Measurements from ENCODE around the gene SEZ6. TPM values are rescaled to one million over a fixed set of nuclear protein-coding genes. Genes with fewer than 3 reads are reported as not detected.

Gene SEZ6
- total and polyA plus RNA-seq, 10 of the 15 experiments (the other 5 are each of a cell fraction or from before 2014, with no cell fraction given) = 0.05 to 0.87 (median 0.17) TPM; not detected in 4

DNA sequence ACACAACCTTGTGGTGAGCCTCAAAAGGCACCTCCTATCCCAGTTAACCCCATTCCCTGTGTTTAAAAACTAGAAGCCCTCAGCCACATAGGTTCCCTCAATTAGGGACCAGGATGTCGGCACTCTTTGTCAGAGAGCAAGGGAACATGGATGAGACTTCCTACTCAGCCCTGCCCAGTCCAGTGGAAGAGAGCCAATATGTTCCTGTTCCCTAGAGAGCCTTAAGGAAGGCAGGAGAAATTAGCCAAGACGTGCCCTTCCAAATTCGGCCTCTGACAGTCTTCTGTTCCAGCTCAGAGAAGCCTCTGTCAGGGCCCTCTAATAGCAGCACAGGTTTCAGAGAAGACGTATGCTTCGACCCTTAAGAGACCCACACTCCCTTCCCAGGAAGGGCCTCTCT, 88.4 kb downstream of the SEZ6 start (continued):
- TF ChIP-seq, protein P1, sequence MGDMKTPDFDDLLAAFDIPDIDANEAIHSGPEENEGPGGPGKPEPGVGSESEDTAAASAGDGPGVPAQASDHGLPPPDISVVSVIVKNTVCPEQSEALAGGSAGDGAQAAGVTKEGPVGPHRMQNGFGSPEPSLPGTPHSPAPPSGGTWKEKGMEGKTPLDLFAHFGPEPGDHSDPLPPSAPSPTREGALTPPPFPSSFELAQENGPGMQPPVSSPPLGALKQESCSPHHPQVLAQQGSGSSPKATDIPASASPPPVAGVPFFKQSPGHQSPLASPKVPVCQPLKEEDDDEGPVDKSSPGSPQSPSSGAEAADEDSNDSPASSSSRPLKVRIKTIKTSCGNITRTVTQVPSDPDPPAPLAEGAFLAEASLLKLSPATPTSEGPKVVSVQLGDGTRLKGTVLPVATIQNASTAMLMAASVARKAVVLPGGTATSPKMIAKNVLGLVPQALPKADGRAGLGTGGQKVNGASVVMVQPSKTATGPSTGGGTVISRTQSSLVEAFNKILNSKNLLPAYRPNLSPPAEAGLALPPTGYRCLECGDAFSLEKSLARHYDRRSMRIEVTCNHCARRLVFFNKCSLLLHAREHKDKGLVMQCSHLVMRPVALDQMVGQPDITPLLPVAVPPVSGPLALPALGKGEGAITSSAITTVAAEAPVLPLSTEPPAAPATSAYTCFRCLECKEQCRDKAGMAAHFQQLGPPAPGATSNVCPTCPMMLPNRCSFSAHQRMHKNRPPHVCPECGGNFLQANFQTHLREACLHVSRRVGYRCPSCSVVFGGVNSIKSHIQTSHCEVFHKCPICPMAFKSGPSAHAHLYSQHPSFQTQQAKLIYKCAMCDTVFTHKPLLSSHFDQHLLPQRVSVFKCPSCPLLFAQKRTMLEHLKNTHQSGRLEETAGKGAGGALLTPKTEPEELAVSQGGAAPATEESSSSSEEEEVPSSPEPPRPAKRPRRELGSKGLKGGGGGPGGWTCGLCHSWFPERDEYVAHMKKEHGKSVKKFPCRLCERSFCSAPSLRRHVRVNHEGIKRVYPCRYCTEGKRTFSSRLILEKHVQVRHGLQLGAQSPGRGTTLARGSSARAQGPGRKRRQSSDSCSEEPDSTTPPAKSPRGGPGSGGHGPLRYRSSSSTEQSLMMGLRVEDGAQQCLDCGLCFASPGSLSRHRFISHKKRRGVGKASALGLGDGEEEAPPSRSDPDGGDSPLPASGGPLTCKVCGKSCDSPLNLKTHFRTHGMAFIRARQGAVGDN (IDR thresholded peaks at IDR 0.05) = no peak
- TF ChIP-seq, protein P2, sequence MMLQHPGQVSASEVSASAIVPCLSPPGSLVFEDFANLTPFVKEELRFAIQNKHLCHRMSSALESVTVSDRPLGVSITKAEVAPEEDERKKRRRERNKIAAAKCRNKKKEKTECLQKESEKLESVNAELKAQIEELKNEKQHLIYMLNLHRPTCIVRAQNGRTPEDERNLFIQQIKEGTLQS (IDR thresholded peaks at IDR 0.05; ENCODE audit: borderline replicate concordance, extremely low read depth, low read depth, low read length) = no peak

DNA sequence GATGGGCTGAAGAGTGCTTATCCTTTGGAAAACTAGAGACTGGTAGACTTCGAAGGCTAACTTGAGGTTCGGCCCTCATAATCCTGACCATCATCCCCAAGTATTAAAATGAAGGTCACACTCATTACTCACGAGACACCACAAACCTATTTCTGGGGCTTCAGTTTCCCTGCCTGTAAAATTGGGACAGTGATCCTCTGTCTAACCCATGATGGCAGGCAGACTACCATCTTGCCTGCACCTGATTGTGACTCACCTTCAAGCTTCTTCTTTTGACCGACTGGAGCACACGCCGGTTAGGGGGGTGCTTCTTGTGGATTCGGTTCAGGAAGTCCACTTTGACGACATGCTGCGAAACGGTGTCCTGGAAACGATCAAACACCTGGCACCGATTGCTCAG, 88.8 kb downstream of the SEZ6 start:
- Histone ChIP-seq H3K27ac (ENCODE audit: control insufficient read depth, insufficient read depth) (no peak overlapping the region), H3K4me2 (ENCODE audit: control insufficient read depth, insufficient read depth) (no peak overlapping the region), H3K9ac (ENCODE audit: control insufficient read depth, insufficient read depth, low read length) (no peak overlapping the region), H3K36me3 (ENCODE audit: control insufficient read depth in 2 of 2, insufficient read depth in 2 of 2, low read length in 1 of 2) (peaks cover 42 to 60% of the 10 kb centered on the region in 2 experiments), H3K27me3 (replicated peaks in 1 of 2; ENCODE audit: control insufficient read depth in 2 of 2, insufficient read depth in 2 of 2, low read length in 1 of 2) (no peaks in the 10 kb centered on the region), H3K9me3 (replicated peaks; ENCODE audit: control insufficient read depth, insufficient read depth, low read length) (no peaks in the 10 kb centered on the region), H3K4me3 (no peak overlapping the region), H4K20me1 (ENCODE audit: control insufficient read depth, insufficient read depth) (no peaks in the 10 kb centered on the region), H3K79me2 (ENCODE audit: control insufficient read depth, insufficient read depth, low read length) (no peaks in the 10 kb centered on the region), H2AFZ (ENCODE audit: control insufficient read depth, low read depth, low read length) (no peak overlapping the region), H3K4me1 (ENCODE audit: control insufficient read depth, insufficient read depth, low read length) (no peaks in the 10 kb centered on the region)
- RAD21 ChIA-PET (ENCODE audit: unreplicated experiment) = interaction anchor here (0.9 to 2.8 kb wide), 5 partner anchors 10 to 190 kb away, joined by 3 to 21 read pairs (median 6); partner anchors contain the start of gene TLCD1
- intact Hi-C loops (cut with micrococcal nuclease; ENCODE audit: unreplicated experiment) = loop anchor here (2.0 kb wide), 1 partner anchor 190 kb away; the partner anchor contains the start of gene TLCD1
- FAIRE-seq = no peak
- no peak for ATAC-seq
- POLR2A ChIA-PET = interaction anchor here (1.2 kb wide), 1 partner anchor 35 kb away, joined by 3 read pairs; the partner anchor contains the start of gene PHF12
- WGBS (ENCODE audit: insufficient coverage, insufficient replicate concordance, low lambda C conversion rate, missing lambda C conversion rate) = 92% methylated on average over 12 of the region's 12 CpGs
- no peak for DNase-seq (ENCODE audit: low read depth, low spot score)
- SMC1A ChIA-PET (ENCODE audit: uncharacterized antibody, unreplicated experiment) = interaction anchor here (0.6 to 4.8 kb wide), 13 partner anchors 9 to 197 kb away, joined by 3 to 40 read pairs (median 3); partner anchors contain the start of genes FAM222B, RPL23A and TLCD1
- no TSS peak for BruUV-seq (replicated peaks)
- in situ Hi-C loops (cut with MboI) = no loop called here
- CTCF ChIA-PET = interaction anchor here (0.7 to 6.0 kb wide), 21 partner anchors 9 to 271 kb away, joined by 3 to 78 read pairs (median 7); partner anchors contain the start of genes NEK8, RPL23A and TLCD1
- TF ChIP-seq, protein P3, sequence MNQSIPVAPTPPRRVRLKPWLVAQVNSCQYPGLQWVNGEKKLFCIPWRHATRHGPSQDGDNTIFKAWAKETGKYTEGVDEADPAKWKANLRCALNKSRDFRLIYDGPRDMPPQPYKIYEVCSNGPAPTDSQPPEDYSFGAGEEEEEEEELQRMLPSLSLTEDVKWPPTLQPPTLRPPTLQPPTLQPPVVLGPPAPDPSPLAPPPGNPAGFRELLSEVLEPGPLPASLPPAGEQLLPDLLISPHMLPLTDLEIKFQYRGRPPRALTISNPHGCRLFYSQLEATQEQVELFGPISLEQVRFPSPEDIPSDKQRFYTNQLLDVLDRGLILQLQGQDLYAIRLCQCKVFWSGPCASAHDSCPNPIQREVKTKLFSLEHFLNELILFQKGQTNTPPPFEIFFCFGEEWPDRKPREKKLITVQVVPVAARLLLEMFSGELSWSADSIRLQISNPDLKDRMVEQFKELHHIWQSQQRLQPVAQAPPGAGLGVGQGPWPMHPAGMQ (IDR thresholded peaks at IDR 0.05; ENCODE audit: borderline replicate concordance) = no peak
- TF ChIP-seq, protein P4, sequence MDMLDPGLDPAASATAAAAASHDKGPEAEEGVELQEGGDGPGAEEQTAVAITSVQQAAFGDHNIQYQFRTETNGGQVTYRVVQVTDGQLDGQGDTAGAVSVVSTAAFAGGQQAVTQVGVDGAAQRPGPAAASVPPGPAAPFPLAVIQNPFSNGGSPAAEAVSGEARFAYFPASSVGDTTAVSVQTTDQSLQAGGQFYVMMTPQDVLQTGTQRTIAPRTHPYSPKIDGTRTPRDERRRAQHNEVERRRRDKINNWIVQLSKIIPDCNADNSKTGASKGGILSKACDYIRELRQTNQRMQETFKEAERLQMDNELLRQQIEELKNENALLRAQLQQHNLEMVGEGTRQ (IDR thresholded peaks at IDR 0.05; ENCODE audit: borderline replicate concordance, low read depth, low read length) = no peak
- TF ChIP-seq NBN (IDR thresholded peaks at IDR 0.05) (no peak), SREBF2 (IDR thresholded peaks at IDR 0.05; ENCODE audit: low read length) (no peak)
- TF ChIP-seq, protein P5, sequence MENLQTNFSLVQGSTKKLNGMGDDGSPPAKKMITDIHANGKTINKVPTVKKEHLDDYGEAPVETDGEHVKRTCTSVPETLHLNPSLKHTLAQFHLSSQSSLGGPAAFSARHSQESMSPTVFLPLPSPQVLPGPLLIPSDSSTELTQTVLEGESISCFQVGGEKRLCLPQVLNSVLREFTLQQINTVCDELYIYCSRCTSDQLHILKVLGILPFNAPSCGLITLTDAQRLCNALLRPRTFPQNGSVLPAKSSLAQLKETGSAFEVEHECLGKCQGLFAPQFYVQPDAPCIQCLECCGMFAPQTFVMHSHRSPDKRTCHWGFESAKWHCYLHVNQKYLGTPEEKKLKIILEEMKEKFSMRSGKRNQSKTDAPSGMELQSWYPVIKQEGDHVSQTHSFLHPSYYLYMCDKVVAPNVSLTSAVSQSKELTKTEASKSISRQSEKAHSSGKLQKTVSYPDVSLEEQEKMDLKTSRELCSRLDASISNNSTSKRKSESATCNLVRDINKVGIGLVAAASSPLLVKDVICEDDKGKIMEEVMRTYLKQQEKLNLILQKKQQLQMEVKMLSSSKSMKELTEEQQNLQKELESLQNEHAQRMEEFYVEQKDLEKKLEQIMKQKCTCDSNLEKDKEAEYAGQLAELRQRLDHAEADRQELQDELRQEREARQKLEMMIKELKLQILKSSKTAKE (IDR thresholded peaks at IDR 0.05; ENCODE audit: low read depth, poor library complexity, severe bottlenecking) = no peak
- TF ChIP-seq, protein P6, sequence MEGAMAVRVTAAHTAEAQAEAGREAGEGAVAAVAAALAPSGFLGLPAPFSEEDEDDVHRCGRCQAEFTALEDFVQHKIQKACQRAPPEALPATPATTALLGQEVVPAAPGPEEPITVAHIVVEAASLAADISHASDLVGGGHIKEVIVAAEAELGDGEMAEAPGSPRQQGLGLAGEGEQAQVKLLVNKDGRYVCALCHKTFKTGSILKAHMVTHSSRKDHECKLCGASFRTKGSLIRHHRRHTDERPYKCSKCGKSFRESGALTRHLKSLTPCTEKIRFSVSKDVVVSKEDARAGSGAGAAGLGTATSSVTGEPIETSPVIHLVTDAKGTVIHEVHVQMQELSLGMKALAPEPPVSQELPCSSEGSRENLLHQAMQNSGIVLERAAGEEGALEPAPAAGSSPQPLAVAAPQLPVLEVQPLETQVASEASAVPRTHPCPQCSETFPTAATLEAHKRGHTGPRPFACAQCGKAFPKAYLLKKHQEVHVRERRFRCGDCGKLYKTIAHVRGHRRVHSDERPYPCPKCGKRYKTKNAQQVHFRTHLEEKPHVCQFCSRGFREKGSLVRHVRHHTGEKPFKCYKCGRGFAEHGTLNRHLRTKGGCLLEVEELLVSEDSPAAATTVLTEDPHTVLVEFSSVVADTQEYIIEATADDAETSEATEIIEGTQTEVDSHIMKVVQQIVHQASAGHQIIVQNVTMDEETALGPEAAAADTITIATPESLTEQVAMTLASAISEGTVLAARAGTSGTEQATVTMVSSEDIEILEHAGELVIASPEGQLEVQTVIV (IDR thresholded peaks at IDR 0.05; ENCODE audit: borderline replicate concordance, partially characterized antibody) = no peak

All from GM12878 (cell line).